Breast epithelium (tissue), 3 donors: Measurements from ENCODE around the gene MEIOB.

Experiments
- POLR2A ChIP-seq: fragments of 450-650 bp; IDR thresholded peaks from one replicate; pipeline ENCODE4 v1.6.1; 2016; ENCODE audit warnings: antibody characterized with exemption, mild to moderate bottlenecking, moderate library complexity
- POLR2AphosphoS5 ChIP-seq, 3 donors: sonication (generic); formaldehyde crosslinking; IDR thresholded peaks; one replicate each; pipeline ENCODE4 v1.6.1; 2017; ENCODE audit warnings: antibody characterized with exemption in 3 of 3
- TF ChIP-seq, protein P1 (sequence below), 3 donors: fragments of 450-650 bp; IDR thresholded peaks; one replicate each; pipeline ENCODE4 v1.5.1; 2016 to 2017; ENCODE audit warnings: antibody characterized with exemption in 3 of 3, mild to moderate bottlenecking in 3 of 3, moderate library complexity in 3 of 3

DNA sequence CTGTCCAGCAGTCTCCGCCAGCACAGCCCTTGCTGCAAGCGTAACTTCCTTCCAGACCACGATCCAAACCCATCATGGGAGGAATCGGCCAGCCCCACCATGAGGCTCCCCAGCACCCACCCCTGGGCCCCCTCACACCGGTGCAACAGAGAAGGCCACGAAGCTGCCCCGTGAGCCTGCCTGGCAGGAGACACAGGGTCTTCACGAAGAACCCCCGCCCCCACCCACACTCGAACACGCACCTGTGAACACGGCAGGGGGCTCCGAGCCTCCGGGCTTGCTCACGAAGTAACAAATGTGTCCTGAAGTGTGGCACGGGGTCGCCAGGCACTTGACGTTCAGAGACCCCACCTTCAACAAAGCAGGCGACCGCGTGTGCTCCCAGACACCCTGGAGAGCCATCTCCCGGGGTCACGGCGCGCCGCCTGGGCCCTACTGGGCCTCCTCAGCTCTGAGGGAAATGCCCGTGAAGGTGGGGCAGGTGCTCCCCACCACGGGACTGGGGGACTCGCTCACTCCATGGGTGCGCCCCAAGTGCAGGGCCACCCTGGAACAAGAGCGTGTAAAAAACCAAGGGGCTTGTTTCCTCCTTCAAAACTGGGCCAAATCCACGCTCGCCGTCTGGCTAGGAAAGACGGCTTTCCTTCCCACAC is 53.0 kb downstream of the MEIOB start:
- TF ChIP-seq, protein P1, sequence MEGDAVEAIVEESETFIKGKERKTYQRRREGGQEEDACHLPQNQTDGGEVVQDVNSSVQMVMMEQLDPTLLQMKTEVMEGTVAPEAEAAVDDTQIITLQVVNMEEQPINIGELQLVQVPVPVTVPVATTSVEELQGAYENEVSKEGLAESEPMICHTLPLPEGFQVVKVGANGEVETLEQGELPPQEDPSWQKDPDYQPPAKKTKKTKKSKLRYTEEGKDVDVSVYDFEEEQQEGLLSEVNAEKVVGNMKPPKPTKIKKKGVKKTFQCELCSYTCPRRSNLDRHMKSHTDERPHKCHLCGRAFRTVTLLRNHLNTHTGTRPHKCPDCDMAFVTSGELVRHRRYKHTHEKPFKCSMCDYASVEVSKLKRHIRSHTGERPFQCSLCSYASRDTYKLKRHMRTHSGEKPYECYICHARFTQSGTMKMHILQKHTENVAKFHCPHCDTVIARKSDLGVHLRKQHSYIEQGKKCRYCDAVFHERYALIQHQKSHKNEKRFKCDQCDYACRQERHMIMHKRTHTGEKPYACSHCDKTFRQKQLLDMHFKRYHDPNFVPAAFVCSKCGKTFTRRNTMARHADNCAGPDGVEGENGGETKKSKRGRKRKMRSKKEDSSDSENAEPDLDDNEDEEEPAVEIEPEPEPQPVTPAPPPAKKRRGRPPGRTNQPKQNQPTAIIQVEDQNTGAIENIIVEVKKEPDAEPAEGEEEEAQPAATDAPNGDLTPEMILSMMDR (IDR thresholded peaks at IDR 0.05): no peak
- no peak for TF ChIP-seq POLR2A
- no peak for TF ChIP-seq POLR2AphosphoS5 (IDR thresholded peaks at IDR 0.05)
